Kidney (tissue), 14 donors: ENCODE data around the gene TFB1M. TPM values are rescaled to one million over a fixed set of nuclear protein-coding genes. Genes with fewer than 3 reads are reported as not detected.

Experiments
- DNase-seq, 5 donors: peaks; one replicate each; pipeline ENCODE4 v3.0.0-alpha.2; 2013 to 2020
- FAIRE-seq: peaks from 2 replicates; lab custom pipeline; 2012; peaks lifted over from hg19 to GRCh38; lab: Jason Lieb, UNC
- H3K27ac ChIP-seq, 2 donors: one replicate each; pipeline ENCODE4 v1.7.0; 2013; ENCODE audit warnings: low read depth in 2 of 2, low read length in 2 of 2, inconsistent platforms in 1 of 2
- H3K27me3 ChIP-seq: one replicate; pipeline ENCODE4 v1.7.1; 2013; ENCODE audit warnings: low read length, inconsistent platforms; ENCODE audit not compliant: control insufficient read depth, insufficient read depth
- H3K36me3 ChIP-seq, 3 donors: one replicate each; pipeline versions ENCODE4 v1.7.0 to v1.7.1; 2013; ENCODE audit warnings: low read length in 3 of 3, control low read depth in 1 of 3, inconsistent platforms in 1 of 3; ENCODE audit not compliant: insufficient read depth in 3 of 3, control insufficient read depth in 2 of 3
- H3K4me1 ChIP-seq, 3 donors: one replicate each; pipeline versions ENCODE4 v1.7.0 to v1.7.1; 2013; ENCODE audit warnings: low read length in 3 of 3, inconsistent platforms in 1 of 3, low read depth in 1 of 3; ENCODE audit not compliant: control insufficient read depth in 2 of 3, insufficient read depth in 2 of 3
- H3K4me3 ChIP-seq, 3 donors: one replicate each; pipeline versions ENCODE4 v1.7.0 to v1.8.1; 2013; ENCODE audit warnings: low read length in 3 of 3, control low read depth in 1 of 3, inconsistent platforms in 1 of 3
- H3K9ac ChIP-seq, 3 donors: one replicate each; pipeline versions ENCODE4 v1.7.0 to v1.7.1; 2013; ENCODE audit warnings: low read length in 3 of 3, control low read depth in 1 of 3, inconsistent platforms in 1 of 3
- H3K9me3 ChIP-seq, 3 donors: one replicate each; pipeline versions ENCODE4 v1.7.0 to v1.7.1; 2013; ENCODE audit warnings: low read length in 3 of 3, control low read depth in 1 of 3, inconsistent platforms in 1 of 3; ENCODE audit not compliant: control insufficient read depth in 2 of 3, insufficient read depth in 1 of 3
- intact Hi-C: fragments of 100-400 bp; cut with DNase I; formaldehyde crosslinking; loops from one replicate; pipeline ENCODE4 v1.11.1; 2022
- polyA plus RNA-seq: library from polyadenylated mRNA; stranded (reverse); fragments of 350-450 nt; fragmentation: Illumina TruSeq; extraction: RNeasy Lipid Tissue Mini Kit (QIAGEN cat#74804); gene quantifications from one replicate; pipeline ENCODE4 v1.2.3, GENCODE V29; 2014; ENCODE audit warnings: low read depth, low replicate concordance; ENCODE audit not compliant: insufficient read depth
- total RNA-seq: library from RNA; stranded (reverse); fragmentation: NEBNext Ultra II Directional; extraction: Animal tissue kit (Norgen Biotek cat#: 25700); gene quantifications from one replicate; pipeline ENCODE4 v1.2.1, GENCODE V29; 2021
- TF ChIP-seq, protein P1 (sequence below): IDR thresholded peaks from 3 replicates; pipeline ENCODE4 v1.5.1; 2012; ENCODE audit warnings: mild to moderate bottlenecking, moderate library complexity, borderline replicate concordance; ENCODE audit not compliant: insufficient read depth; ENCODE audit errors: extremely low read depth
- donor health status: control.
- donor health status: control.
- donor health status: control.
- donor health status: control.
- donor health status: control.
- donor health status: DM: yes; HTN: yes; CAD: no.
- donor health status: Normal renal cell carcinoma (clear cell type).

TFB1M gene
- total and polyA plus RNA-seq, 2 donors from 2014 or later, result 16.3 to 28.1 TPM

DNA sequence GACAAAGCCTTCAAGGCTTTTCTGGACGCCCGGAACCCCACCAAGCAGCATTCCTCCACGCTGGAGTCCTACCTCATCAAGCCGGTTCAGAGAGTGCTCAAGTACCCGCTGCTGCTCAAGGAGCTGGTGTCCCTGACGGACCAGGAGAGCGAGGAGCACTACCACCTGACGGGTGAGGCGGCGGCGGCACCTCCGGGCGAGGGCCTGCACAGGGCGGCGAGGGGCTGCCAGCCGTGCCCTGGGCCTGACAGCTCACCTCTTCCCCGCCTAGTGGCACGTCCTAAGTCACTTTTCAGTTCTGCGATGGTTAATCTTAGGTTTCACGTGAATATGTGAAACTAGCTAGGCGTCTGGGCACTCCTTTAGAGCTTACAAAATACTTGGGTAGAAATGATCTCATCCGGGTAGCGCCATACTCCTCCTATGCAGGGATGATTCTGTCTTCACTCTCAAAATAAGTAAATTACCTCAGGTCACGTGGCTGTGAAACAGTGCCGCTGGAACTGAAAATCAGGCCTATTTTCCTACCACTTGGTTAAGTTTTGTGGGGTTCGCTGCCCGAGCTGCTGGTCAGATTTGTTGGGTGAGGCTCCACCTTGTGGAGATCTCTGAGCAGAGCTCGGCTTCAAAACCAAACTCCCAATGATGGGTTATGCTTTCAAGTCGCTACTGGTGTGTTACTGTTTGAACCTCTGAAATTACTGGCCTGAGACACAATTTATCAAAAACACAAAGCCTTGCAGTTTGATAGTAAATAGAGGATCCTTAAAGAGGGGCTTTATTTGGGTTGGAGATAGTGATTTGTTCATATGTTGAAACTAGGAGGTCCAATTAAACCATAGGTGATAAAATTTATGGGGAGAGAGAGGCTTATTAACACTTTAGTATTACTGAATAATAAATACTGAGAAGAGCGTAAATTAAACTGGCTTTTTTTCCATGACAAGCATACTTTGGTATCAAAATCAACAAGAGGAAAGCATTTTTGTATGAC, 66.0 kb downstream of the TFB1M start:
- Histone ChIP-seq H3K36me3 (peaks cover 0 to 4% (median 3%) of the 10 kb centered on the region in 3 donors), H3K27ac (no peak overlapping the region), H3K9ac (peak overlapping the region in 1 of 3 donors; percentile 34), H3K4me3 (no peak overlapping the region), H3K4me1 (no peaks in the 10 kb centered on the region), H3K27me3 (no peaks in the 10 kb centered on the region), H3K9me3 (no peaks in the 10 kb centered on the region)
- FAIRE-seq, result no peak
- DNase-seq, result peak in 4 of 5 donors; percentile 59 to 75 (median 62)
- TF ChIP-seq, protein P1, sequence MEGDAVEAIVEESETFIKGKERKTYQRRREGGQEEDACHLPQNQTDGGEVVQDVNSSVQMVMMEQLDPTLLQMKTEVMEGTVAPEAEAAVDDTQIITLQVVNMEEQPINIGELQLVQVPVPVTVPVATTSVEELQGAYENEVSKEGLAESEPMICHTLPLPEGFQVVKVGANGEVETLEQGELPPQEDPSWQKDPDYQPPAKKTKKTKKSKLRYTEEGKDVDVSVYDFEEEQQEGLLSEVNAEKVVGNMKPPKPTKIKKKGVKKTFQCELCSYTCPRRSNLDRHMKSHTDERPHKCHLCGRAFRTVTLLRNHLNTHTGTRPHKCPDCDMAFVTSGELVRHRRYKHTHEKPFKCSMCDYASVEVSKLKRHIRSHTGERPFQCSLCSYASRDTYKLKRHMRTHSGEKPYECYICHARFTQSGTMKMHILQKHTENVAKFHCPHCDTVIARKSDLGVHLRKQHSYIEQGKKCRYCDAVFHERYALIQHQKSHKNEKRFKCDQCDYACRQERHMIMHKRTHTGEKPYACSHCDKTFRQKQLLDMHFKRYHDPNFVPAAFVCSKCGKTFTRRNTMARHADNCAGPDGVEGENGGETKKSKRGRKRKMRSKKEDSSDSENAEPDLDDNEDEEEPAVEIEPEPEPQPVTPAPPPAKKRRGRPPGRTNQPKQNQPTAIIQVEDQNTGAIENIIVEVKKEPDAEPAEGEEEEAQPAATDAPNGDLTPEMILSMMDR, result peak; percentile 69
- intact Hi-C loops, result loop anchor here (5.0 kb wide), 1 partner anchor 71 kb away; no protein-coding TSS in a partner anchor

DNA sequence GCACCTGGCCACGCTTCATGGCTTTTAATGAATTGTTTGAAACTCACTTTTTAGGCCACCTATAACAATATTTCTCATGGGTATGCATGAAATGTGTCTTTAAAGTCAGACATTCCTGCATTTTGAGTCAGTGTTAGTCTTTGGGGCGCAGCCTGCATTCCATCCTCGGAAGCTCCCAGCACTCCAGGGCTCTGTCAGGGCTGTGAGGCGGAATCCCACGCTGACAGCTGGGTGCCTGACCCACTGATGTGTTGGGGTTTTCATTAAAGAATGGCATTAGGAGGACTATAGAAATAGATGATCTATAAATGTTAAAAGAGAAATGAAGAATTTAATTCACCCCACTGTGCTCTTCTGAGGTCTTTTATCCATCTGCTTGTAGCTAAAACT, 66.7 kb downstream of the TFB1M start:
- no peak overlapping the region for H3K9ac ChIP-seq
- intact Hi-C loops, result loop anchor here (5.0 kb wide), 1 partner anchor 70 kb away; no protein-coding TSS in a partner anchor
- FAIRE-seq, result no peak

DNA sequence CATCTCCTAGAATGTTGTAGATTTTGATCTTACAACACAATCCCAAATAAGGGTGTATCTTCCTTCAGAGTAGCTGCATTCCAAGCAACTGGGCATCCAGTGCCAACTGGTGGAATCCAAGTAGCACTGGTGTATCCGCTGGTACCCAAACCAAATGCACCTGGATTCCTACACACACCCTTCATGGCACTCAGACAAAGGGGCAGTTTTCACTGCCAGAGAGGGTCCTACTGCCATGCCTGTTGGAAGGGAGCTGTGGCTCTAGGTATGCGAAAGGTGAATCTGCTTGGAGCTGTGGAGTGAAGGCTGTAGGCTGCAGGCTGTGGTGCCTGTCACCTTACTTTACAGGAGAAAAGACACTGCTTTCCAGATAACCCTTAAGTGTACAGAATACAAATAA, 67.5 kb downstream of the TFB1M start:
- no peaks in the 10 kb centered on the region for H3K36me3 ChIP-seq
- peaks cover 0 to 2% (median 0%) of the 10 kb centered on the region in 3 donors for H3K4me1 ChIP-seq
- no peak overlapping the region for H3K9ac ChIP-seq
- FAIRE-seq (no peak), DNase-seq (no peak)
- H3K9me3 ChIP-seq, result no peaks in the 10 kb centered on the region
- H3K27me3 ChIP-seq, result no peaks in the 10 kb centered on the region
- H3K4me3 ChIP-seq, result no peak overlapping the region
- intact Hi-C loops, result loop anchor here (5.0 kb wide), 1 partner anchor 70 kb away; no protein-coding TSS in a partner anchor
- no peak overlapping the region for H3K27ac ChIP-seq
- TF ChIP-seq, protein P1, result no peak

More for the DNA sequence above, 66.7 kb downstream of the TFB1M start:
- H3K4me3 ChIP-seq, result no peak overlapping the region
- H3K36me3 ChIP-seq, result peaks cover 0 to 1% (median 0%) of the 10 kb centered on the region in 3 donors
- DNase-seq, result no peak
- H3K27ac ChIP-seq, result no peak overlapping the region
- no peaks in the 10 kb centered on the region for H3K4me1 ChIP-seq
- H3K9me3 ChIP-seq, result no peaks in the 10 kb centered on the region
- H3K27me3 ChIP-seq, result no peaks in the 10 kb centered on the region
- TF ChIP-seq, protein P1, result no peak
